Fibroblast of peridontal ligament (primary cell): ENCODE data around the gene CUL3.
"Not testable (repeated sequence)": the region's sequence is repeated elsewhere in the genome, so short reads cannot be mapped to it uniquely, and the experiment has no call there.

Source experiments
- DNase-seq: peaks from one replicate; pipeline ENCODE4 v3.0.0-alpha.2; 2010; ENCODE audit errors: extremely low read depth

The CUL3 gene

DNA sequence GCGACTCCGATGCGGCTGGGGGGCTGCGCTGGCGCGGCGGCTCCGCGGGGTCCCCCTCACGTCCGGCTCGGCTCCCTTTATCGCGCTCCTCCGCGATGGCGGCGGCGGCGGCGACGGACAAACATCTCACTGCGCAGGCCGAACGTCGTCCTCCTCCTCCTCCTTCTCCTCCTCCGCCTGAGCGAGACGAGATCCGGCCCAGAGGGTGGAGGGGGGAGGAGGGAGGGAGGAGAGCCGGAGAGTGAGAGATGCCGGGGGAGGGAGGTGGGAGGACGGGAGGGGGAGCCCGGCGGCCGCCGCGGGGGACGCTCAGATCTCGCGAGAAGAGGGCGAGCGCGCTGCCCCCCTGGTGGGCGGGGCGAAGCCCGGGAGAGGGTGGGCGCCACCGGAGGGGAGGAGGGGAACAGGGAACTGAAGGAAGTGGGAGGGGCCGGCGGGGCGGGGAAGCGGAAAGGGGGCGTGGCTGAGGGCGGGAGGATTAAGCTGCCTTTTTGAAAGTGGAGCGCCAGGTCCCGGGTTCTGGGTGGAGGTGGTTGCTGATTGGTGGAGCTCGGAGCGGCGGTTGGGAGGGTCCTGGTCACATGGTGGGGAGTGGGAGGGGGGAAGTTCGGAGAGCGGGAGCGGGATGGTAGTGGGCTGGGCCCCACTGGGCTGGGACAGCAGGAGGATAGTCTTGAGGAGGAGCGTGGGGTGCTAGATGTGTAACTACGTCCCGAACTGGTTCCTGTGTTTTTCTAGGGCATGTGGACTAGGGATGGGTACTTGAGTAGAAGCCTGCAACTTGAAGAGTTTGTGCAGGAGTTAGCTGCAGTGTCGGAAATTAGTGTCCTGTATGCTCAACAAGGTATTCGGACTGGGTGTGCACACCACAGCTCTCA is at the start of gene CUL3:
TSS of gene CUL3 (minus strand) at position 153 of the 878 bp plus-strand sequence. CDS start 354 bp downstream, outside the sequence.
- DNase-seq: peak; percentile 96

DNA sequence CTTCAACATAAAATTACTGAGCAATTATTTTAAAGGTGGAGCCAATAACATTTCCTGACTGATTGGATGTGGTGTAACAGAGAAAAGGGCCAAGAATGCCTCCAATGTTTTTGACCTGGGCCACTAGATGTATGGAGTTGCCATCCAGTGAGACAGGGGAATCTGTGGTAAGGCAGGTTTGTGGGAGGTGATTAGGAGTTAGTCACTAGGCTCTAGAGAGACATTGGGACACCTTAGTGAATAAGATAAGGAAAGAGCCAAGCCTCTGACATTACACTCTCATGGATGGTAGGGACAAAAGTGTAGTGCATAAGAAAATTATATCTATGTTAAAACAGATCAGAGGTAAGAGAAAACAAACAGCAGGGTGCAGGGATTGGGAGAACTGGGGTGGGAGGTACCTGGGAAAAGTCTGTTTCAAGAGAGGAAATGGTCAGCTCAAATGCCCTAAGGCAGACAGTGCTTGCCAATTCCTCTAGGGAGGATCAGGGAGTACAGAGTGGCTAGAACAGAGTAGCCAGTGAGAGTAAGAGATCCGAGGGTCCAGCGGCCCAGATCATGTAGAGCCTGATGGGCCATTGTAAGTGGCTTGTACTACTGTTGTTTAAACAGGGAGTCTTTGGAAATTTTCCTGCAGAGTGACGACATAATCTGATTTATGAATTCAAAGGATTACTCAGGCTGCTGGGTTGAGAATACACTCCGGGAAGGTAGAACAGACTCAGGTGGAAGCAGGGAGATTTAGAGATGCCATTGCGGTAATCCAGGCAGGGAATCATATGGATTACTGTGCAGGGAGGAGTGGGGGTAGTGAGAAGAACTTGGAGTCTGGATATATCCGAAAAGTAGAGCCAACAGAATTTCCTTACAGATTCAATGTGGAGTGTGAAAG is 45.7 kb upstream of the CUL3 start:
- DNase-seq: no peak

DNA sequence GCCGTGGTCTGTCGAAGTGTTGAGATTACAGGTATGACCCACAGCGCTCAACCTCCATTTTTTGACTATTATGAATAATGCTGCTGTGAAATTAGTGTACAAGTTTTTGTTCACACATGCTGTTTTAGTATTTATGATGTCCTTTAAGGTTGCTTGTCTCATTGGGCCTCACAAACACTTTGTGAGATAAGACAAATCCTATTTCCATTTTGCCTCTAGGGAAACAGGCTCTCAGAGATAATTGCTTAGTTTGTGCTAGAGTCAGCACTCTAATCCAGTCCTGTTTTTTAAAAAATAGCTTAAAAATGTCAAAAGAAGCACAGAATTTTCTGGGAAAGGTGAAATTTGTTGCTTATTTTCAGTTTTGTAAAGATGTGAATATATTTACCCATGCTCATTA is 43.3 kb upstream of the CUL3 start:
- DNase-seq: no peak

DNA sequence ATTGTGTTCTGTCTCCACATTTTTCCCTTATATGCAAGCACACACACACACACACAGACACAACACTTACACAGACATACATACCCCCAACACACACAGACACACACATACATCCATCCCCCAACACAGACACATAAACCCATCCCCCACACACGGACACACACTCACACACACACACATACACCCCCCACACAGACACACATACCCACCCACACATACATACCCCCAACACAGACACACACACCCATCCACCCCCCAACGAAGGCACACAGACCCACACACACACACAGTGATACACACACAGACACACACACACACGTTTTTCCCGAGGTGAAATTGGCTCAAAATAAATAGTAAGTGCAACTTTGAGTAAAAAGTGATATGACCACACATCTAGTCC is 41.6 kb upstream of the CUL3 start:
- DNase-seq: no peak

DNA sequence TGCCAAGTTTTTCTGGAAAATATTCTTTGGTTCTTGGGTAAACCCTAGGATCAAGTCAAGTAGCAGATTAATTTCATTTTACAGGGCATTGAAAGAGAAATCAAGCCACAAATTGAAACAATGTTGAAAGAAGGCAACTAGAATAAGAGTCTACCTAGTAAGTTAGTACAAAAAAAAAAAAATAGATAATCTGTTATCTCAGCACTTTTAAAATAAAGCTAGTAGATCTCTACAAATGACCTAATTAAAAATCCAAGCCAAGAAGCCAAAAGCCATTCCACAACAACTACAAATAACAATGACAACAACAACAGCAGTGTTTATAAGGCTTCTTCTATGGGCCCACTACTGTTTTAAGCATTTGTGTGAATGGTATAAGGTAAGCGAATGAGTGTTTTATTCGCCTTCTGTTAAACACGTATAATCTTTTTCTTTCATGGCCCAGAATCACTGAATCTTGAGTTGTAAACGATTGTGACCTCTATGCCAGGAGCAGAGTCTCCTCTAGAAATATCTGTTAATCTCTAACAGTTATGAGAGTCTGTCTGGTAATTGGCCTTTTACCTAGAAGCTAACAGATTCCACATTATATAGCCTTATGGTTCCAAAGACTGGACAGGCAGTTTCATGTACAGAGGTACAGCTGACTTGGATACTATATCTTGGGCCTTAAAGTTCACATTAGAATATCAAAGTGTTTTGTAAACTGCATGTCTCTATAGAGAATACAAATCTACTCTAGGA is 28.6 kb upstream of the CUL3 start:
- no peak for DNase-seq

DNA sequence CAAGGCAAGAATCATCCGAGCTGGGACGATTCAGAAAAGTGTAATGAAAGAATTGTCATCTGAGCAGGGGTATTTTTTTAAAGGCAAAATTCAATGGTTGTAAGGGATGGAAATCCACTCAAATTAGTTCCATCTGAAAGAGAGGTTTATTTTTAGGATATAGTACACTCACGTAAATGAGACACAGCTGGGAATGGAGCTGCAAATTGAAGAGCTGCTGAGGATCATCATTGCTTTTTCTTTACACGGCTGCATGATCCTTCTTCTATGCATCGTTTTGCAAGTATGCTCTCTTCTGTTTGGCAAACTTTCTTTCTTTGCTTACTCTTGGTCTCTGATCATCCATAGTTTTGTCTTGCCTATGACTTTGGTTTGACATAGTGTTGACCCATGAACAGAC is 27.4 kb upstream of the CUL3 start:
- DNase-seq: peak; percentile 68

DNA sequence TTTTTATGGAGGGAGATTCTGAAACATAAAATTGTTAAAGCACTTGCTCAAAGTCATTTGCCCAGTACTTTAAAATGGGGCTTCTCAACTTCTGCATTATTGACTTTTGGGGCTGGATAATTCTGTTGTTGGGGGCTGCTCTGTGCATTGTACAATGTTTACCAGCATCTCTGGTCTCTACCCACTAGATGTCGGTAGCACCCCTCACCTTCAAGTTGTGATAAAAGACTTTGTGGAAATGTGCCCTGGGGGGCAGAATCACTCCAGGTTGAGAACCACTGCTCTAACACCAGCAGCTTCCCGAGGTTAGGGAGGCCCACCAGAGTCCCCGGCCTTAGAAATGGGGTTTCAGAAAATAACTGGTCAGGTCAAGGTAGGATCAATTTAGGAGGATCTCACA is 26.8 kb upstream of the CUL3 start:
- no peak for DNase-seq

DNA sequence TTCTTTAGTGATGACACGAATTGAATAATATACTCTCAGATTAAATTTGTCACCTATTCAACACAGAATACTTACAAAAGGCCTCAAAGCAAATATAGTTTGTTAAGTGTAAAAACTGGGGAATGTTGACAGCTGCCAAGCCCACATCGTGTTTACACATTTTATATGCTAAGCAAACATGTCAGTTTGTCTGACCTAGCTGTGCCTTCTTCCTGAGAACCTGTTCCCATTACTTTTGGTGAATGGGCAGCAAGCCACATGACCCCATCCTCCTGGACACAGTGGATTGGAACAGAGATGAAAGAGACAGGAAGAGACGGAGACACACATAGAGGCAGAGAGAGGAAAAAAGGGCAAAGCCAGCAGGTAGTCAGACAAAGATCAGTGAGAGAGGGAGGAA is 22.9 kb upstream of the CUL3 start:
- no peak for DNase-seq

DNA sequence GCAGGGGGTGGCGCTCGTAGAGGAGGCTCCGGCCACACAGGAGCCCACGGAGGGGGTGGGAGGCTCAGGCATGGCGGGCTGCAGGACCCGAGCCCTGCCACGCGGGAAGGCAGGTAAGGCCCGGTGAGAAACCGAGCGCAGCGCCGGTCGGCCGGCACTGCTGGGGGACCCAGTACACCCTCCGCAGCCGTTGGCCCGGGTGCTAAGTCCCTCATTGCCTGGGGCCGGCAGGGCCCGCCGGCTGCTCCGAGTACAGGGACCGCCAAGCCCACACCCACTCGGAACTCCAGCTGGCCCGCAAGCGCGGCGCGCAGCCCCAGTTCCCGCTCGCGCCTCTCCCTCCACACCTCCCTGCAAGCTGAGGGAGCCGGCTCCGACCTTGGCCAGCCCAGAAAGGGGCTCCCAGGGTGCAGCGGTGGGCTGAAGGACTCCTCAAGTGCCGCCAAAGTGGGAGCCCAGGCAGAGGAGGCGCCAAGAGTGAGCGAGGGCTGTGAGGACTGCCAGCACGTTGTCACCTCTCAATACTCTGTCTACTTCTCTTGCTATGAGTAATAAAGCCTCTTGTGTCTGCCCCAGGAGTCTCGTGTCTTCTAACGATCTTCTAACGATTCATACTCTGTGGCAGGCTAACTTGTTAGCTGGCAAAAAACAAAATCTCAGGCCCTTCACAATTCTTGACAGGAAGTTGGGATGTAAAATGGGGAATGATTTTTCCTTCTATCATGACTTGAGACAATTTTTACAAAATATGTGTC is 18.8 kb upstream of the CUL3 start:
- DNase-seq: not testable (repeated sequence)

DNA sequence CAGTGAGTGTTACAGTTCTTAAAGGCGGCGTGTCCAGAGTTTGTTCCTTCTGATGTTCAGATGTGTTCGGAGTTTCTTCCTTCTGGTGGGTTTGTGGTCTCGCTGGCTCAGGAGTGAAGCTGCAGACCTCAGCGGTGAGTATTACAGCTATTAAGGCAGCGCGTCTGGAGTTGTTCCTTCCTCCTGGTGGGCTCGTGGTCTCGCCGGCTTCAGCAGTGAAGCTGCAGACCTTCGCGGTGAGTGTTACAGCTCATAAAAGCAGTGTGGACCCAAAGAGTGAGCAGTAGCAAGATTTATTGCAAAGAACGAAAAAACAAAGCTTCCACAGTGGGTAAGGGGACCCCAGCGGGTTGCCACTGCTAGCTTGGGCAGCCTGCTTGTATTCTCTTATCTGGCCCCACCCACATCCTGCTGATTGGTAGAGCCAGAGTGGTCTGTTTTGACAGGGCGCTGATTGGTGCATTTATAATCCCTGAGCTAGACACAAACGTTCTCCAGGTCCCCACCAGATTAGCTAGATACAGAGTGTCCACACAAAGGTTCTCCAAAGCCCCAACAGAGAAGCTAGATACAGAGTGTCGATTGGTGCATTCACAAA is 17.7 kb upstream of the CUL3 start:
- DNase-seq: not testable (repeated sequence)

DNA sequence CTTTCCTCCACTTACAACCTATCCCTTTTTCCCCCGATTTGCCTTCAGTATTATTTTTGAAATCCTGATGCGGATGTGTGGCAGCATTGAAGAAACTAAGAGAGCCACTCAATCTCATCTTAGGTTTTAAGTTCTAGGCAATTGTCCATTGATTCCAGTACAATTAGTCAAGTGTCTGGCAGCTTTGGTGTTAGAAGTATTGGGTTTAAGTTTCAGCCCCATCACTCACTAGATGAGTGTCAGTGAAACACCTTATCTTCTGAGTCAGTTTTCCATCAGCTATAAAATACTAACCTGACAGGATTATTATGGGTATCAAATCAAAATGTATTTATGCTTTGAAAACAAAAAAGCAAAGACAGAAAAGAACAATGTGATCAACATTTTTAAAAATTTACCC is 16.8 kb upstream of the CUL3 start:
- DNase-seq: no peak

DNA sequence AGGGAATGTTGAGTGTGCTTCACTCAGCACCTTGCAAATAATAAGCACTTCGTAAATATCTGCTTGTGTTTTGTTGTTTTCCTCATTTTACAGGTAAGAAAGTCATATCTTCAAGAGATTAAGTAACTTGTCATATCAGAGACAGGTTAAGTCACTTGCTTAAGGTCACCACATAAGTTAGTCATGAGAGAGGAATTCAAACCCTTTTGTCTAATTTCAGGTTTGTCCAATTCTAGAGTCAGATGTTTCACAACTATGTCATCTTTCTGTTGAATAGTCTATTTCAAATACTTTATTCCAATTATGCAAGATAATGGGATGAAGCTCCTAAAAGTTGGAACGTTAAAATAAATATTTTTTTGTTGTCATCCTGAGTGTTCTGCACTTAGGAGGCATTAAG is 13.5 kb upstream of the CUL3 start:
- DNase-seq: no peak

DNA sequence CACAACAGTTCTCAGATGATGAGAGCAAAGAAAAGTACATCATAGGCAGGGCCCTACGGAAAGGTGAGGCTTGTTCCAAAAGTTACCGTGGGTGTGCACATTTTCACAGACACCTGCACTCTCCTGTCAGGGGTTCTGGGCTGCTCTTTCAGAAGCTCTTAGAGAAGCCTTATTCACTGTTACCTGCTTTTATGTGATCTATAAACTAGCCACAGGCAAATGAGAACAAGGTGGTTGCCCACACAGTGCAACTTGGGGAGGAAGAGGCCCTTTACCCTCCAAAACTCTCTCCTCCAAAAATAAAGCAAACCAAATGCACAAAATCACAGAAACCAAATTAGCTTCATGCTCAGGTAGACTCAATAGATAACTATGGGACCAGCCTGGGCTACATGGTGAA is 11.1 kb upstream of the CUL3 start:
- no peak for DNase-seq

DNA sequence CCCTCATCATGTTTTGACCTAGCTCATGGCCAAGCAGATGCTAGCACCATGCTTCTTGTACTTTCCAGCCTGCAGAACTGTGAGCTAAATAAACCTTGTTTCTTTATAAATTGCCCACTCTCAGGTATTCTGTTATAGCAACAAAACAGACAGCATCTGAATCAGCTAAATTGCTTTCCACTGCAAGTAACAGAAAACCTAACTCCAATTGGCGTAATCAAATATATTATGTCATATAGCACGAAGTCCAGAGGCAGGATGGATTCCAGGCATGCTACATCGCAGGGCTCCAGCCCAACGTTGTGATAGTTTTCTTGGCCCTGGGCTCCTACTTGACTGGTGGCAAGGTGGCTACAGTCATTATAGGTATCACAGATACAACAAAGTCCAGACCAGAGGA is 10.4 kb upstream of the CUL3 start:
- DNase-seq: no peak

DNA sequence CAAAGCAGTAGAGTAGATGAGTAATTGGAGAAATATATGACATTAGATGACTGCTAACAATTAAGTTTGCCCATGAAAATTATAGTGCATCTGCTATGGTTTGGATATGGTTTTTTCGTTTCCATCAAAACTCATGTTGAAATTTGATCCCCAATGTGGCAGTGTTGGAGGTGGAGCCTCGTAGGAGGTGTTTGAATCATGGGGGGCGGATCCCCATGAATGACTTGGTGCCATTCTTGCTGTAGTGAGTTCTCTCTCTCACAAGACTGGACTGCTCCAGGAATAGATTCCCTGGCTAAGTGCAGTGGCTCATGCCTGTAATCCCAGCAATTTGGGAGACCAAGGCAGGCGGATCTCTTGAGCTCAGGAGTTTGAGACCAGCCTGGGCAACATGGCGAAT is 9.7 kb upstream of the CUL3 start:
- no peak for DNase-seq

DNA sequence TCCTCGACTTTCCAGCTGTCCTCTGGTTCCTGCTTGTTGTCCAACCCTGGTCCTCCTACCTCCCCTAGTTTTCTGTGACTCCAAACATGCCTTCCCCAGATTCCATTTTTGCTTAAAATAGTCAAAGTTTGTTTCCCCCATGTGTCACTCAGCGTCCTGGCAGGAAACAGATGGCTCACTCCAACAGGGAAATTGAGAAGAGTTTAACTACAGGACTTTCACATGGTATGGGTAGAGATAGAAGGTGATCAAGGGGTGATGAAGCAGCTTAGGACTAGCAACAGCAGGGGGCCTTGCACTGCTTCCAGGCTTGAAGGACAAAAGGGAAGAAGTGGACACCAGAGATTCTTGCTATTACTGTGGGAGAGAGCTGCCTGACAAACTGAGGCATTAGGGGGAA is 6.1 kb upstream of the CUL3 start:
- DNase-seq: no peak

DNA sequence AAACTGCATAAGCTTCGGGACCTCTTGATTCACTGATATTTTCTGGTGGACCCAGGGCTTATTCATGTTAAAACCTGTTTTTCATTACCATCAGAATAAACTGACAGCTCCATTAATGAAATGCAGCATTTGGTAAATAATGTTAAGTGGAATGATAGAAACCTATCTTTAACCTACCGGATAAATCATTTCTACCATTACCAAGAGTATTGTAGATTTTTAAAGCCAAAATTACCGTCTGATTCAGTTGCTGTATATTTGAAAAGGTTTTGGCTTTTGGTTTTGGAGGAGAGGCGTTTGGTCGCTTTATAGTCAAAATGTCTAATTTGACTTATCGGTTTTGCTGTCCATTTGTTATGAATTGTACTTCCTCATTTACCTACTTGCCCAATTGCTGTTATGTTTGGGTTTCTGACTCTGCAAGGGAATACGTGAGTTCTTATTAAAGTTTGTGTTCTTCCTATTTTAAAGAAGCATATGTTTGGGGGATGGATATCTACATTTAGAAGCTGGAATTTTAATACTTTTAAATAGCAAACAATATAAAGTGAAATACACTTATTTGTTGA is 1.0 kb upstream of the CUL3 start:
- DNase-seq: no peak

DNA sequence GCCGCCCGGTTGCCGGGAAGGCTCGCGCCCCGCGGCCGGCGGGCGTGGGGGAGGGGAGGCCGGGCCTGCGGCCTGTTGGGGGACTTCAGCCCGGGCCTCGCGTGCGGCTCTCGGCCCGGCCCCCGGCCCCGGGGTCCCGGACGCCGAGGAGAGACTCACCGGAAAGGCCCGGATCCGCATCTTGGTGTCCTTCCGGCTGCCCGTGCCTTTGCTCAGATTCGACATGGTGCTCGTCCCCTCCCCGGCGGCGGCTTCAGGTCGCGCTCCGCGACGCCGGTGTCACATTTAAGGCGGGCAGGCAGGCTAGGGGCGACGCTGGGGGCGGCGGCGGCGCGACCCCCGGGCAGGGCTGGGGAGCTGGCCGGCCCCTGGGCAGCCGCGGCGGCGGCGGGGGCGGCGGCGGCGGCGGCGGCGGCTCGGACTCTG is 365 bp downstream of the CUL3 start:
- no peak for DNase-seq

DNA sequence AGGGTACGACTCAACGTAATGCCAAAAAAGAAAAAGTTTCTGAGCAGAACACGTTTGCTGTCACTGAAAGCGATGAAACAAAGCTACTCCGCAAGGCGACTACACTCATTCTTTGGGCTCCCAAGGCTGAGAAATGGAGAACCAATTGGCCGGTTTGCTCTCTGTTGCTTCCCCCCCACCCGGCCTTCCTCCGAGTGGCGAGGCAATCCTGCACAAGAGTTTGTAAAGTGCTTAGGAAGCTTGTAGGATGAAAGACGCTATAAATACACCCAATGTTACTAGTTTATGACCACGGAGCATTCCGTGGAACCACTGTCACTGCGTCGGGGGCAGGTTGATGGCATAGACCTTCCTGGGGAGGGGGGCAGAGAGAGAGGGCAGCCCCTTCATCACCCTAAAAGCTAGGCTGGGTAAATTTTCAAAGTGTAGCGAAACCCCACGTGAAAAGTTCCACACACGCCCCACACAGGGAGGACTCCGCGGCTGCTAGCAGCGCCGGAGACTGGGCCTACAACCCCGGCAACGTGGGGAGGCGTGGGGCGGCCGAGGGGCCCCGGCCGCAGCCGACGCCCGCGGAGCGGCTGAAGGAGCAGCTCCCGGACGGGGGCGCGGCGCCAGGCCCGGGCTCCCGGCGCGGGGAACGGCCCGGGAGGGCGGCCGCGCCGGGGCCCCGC is 915 bp downstream of the CUL3 start:
- peak; percentile 45 for DNase-seq

DNA sequence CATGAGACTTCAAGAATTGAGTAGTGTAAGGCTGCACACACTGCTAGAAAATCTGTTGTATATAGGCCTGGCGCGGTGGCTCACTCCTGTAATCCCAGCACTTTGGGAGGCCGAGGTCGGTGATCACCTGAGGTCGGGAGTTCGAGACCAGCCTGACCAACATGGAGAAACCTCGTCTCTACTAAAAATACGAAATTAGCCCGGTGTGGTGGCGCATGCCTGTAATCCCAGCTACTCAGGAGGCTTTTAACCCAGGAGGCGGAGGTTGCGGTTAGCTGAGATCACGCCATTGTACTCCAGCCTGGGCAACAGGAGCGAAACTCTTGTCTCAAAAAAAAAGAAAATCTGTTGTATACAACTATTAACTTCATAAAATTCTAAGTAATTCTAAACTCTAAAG is 2.1 kb downstream of the CUL3 start:
- DNase-seq: not testable (repeated sequence)
